IPS-18c (cell line): Measurements from ENCODE around the gene TANC1.
"Not testable (repeated sequence)": the region's sequence is repeated elsewhere in the genome, so short reads cannot be mapped to it uniquely, and the experiment has no call there.

ENCODE experiments used
- H3K4me3 ChIP-seq: 2 replicates; pipeline ENCODE4 v1.7.0; 2013; ENCODE audit warnings: low read depth, mild to moderate bottlenecking, low read length, moderate library complexity; ENCODE audit not compliant: insufficient read depth
- H3K9me3 ChIP-seq: one replicate; pipeline ENCODE4 v1.6.1; 2013; ENCODE audit warnings: mild to moderate bottlenecking, low read length, moderate library complexity; ENCODE audit not compliant: control insufficient read depth, insufficient read depth

TANC1 gene

GRCh38 chr2:159086342-159086741, 117.9 kb downstream of the TANC1 start:
- Histone ChIP-seq H3K4me3 (no peak overlapping the region), H3K9me3 (no peaks in the 10 kb centered on the region)

GRCh38 chr2:159086826-159087225, 118.4 kb downstream of the TANC1 start:
- H3K4me3 ChIP-seq, result no peak overlapping the region

GRCh38 chr2:159088906-159089305, 120.5 kb downstream of the TANC1 start:
- Histone ChIP-seq H3K9me3 (no peaks in the 10 kb centered on the region), H3K4me3 (no peak overlapping the region)

More at GRCh38 chr2:159086826-159087225, 118.4 kb downstream of the TANC1 start:
- no peaks in the 10 kb centered on the region for H3K9me3 ChIP-seq

GRCh38 chr2:159089543-159089942, 121.1 kb downstream of the TANC1 start:
- no peaks in the 10 kb centered on the region for H3K9me3 ChIP-seq
- H3K4me3 ChIP-seq, result no peak overlapping the region

GRCh38 chr2:159090514-159091201, 122.2 kb downstream of the TANC1 start:
- Histone ChIP-seq H3K9me3 (no peaks in the 10 kb centered on the region), H3K4me3 (no peak overlapping the region)

GRCh38 chr2:159091381-159091780, 122.9 kb downstream of the TANC1 start:
- Histone ChIP-seq H3K9me3 (no peaks in the 10 kb centered on the region), H3K4me3 (no peak overlapping the region)

- no peak overlapping the region for H3K4me3 ChIP-seq
- H3K9me3 ChIP-seq, result no peaks in the 10 kb centered on the region
Observed at GRCh38 chr2:159091976-159092375, 123.5 kb downstream of the TANC1 start.

- H3K9me3 ChIP-seq, result no peaks in the 10 kb centered on the region
- H3K4me3 ChIP-seq, result no peak overlapping the region
Observed at GRCh38 chr2:159093497-159093896, 125.1 kb downstream of the TANC1 start.

- no peak overlapping the region for H3K4me3 ChIP-seq
- no peaks in the 10 kb centered on the region for H3K9me3 ChIP-seq
Observed at GRCh38 chr2:159094173-159094737, 125.8 kb downstream of the TANC1 start.

GRCh38 chr2:159095813-159096212, 127.4 kb downstream of the TANC1 start:
- H3K9me3 ChIP-seq, result no peaks in the 10 kb centered on the region
- no peak overlapping the region for H3K4me3 ChIP-seq

- not testable (repeated sequence) for H3K9me3 ChIP-seq, H3K4me3 ChIP-seq
Observed at GRCh38 chr2:159096302-159096855, 127.9 kb downstream of the TANC1 start.

- Histone ChIP-seq H3K4me3 (no peak overlapping the region), H3K9me3 (no peaks in the 10 kb centered on the region)
Observed at GRCh38 chr2:159096901-159097300, 128.5 kb downstream of the TANC1 start.

GRCh38 chr2:159098361-159098760, 129.9 kb downstream of the TANC1 start:
- Histone ChIP-seq H3K9me3 (no peaks in the 10 kb centered on the region), H3K4me3 (no peak overlapping the region)

- no peaks in the 10 kb centered on the region for H3K9me3 ChIP-seq
- no peak overlapping the region for H3K4me3 ChIP-seq
Observed at GRCh38 chr2:159098921-159099411, 130.5 kb downstream of the TANC1 start.

GRCh38 chr2:159101755-159102489, 133.5 kb downstream of the TANC1 start:
- Histone ChIP-seq H3K4me3 (no peak overlapping the region), H3K9me3 (no peaks in the 10 kb centered on the region)

GRCh38 chr2:159103411-159103810, 135.0 kb downstream of the TANC1 start:
- no peak overlapping the region for H3K4me3 ChIP-seq
- H3K9me3 ChIP-seq, result no peaks in the 10 kb centered on the region

GRCh38 chr2:159106109-159106508, 137.7 kb downstream of the TANC1 start:
- Histone ChIP-seq H3K4me3 (no peak overlapping the region), H3K9me3 (no peaks in the 10 kb centered on the region)
